RKO (cell line): ENCODE data around the gene STK25.
"Not testable (repeated sequence)": the region's sequence is repeated elsewhere in the genome, so short reads cannot be mapped to it uniquely, and the experiment has no call there.

Experiments used
- DNase-seq: peaks from one replicate; pipeline ENCODE4 v3.0.0-alpha.2; 2016; ENCODE audit warnings: low spot score

Gene STK25

DNA sequence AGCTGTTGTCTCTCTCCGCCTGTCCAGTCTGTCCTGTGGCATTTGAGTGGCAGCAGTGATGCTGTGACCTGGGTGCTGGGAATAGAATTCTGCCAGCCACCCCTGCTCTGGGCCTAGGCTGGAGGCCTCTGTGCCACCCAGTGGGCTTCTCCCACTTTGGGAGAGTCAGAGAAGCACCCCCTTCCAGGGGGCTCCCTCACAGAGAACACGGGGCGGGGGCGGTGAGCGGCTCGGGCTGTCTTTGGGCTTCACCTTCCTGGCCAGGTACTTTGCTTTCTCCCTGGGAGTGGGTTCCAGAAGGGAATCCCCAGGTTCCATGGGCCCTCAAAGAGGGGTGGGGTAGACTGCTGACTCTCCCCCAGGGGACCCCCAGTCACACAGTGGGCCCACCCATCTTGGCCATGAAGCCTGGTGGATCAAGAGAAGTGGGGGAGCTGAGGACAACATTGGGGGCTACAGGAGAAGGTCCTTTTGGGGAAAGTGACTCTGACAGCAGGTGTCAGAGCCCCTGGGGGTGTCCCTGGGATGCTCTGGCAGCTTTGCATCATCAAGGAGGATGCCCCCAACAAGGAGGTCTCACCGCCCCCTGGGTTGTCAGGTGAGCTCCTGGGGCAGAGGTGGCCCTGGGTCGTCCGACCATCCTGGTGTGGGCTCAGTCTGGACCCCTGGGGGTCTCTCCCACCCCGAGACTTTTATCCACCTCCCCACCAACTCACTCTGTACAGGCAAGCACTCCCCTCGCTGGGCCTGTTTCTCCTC lies 31.4 kb upstream of the STK25 start:
- DNase-seq, result no peak

DNA sequence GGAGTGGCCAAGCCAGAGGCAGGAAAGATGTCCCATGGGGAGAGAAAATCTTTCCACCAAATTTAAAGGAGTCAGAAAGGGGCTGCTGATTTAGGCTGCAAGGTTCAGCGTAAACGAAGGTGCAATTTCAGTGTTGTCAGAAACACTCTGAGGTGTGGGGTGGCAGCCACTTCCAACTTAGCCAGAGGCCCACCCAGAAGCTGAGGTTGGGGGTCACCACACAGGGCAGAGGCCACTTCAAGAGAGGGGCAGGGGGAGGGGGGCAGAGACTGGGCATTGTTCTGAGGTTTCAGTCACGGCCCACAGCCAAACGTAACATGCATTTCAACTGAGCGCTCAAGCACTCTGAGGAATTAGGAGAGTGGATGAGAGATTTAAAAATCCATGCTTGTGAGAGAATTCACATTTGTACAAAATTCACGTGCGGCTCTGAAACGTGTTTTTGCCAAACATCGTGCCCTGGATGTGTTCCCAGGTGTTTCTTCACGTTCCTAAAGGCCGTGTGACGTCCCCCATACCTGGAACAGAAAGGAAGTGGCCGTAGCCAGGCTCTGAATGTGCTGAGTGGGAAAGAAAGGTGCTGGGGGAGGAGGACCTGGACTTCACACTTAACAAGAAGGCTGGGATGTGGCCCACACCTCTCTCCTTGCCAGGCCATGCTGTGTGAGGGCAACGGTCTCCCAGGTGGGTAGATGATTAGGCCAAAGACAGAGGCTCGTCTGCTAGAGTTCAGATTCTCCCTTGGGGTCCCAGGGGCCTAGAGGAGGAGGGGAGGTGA lies 30.6 kb upstream of the STK25 start:
- no peak for DNase-seq

DNA sequence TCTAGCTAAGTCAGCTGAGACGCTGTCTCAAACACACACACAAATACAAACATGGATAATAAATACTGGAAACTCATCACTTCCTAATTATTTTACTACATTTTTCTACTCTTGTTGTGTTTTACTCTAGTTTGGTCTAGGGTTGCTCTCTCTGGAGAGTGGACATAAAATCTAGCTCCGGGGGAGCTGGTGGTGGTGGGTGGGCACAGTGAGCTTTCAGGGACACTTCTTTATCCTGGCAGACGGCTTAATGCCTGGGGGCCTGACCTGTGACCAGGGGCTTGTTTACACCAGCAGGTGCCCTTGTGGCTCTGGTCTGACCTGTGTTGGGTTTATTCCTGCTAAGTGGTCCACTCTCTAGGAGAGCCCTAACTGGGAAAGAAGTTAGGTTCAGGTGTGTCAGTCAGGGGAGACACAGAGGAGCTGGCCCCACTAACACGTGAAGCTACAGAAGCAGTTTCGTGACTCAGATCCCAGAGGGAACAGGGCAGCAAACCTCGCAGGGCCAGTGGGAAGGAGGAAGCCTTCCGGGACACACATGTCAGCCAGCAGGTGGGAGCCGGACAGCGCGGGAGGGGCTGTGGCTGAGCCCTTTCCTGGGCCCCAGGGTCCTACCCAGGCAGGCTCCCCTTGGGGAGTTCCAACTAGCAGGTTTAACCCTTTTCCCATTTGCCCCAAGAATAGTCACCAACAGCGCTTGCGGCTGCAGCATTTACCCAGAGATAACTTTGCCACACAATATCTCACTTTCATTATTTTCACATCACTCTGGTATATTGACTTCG lies 27.7 kb upstream of the STK25 start:
- no peak for DNase-seq

DNA sequence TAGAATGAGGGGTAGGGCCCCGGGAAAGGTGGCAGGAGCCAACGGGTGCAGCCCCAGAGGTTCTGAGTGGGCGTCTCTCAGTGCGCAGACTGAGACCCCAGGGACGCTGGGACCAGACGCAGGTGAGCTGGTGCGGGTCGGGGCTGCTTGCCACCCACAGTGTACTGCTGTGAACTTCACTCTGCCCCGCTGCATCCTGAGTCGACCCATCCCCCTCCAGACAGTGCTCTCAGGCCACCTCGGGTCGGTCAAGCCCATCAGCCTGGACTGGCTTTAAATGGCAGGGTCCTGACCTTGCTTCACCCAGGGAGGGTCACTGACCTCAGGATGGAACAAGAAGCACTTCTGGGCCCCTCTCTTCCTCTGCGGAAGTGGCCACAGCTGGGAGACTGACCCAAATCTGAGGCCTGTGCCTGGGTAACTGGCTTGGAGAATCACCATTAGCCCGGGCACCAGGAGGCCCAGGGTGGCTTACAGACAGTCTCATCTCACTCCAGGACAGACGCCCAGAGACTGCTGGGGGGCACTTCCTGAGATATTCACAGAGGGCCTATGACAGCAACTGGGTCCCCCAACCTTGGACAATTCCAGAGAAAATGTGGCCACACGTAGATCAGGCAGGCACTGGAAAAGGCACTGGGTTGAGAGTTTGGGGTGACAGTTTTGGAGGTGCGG lies 26.5 kb upstream of the STK25 start:
- no peak for DNase-seq

DNA sequence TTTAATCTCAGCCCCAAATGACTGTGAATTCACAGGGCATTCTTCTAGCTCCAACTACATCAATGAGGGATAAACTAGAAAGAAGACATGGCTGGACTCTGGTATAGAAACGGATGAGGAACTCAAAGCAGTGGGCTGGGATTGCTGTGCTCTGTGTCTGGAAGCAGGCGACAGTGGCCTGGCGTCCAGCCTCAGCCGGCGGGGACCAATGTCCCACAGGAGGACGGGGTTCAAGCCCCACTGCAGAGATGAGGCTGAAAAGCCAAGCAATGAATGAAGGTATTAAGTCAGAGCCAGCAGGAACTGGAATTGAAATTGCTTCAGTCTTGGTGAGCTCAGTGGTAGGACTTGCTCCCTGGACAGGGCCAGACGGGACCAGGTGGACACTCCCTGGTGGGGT lies 25.9 kb upstream of the STK25 start:
- no peak for DNase-seq

DNA sequence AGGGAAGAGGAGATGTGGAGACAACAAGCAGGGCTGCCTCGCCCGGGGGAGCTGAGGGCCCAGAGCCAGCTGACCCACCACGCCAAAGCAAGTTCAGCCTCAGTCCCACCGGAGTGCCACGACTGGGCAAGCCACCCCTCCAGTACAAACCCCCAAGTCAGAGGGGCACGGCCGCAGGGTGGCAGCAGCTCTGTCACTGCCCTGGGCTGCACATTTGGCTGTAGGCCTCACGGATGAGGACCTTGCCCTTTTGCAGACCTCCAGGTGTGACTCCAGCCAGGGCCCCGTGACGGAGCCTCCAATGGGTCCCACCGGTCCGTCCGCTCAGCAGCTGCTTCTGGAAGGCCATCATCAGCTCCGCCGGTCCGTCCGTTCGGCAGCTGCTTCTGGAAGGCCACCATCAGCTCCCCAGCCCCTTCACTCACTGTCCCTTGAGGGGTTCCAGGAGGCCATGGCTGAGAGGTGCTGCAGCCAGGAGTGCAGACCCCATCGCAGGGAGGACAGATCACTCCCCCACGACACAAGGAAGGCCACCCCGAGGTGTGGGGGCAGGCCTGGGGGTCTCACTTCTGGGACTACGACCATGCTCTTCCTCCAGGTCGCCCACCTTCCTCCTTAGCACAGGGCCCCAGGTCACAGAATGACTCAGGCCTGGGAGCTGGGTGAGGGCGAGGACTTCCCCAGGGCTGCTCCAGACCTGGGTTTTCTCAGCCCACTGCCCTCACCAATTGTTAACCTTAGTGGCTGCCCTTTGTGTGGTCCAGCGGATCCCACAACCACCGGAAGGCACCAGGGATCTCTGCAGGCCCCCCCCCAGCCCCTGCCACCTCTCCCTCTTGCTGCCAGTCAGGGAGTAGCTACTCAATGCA lies 24.6 kb upstream of the STK25 start:
- no peak for DNase-seq

DNA sequence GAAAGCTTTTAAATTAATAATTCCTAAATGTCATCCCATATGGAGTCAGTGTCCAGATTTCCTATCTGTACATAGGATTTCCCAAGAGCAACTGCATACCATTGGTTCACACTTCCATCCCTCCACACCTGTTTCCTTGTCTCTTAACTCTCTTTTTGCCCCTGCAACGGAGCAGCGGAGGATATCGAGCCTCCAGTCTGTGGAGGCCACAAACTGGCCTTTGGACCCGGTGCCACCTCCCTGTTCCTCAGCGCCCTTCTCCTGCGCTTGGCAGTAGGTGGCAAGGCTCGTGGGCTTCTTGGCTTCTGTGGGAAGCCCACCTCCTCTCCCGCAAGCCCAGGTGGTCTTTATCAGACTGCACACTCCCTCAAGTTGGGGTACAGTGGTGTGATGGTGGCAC lies 23.8 kb upstream of the STK25 start:
- no peak for DNase-seq

DNA sequence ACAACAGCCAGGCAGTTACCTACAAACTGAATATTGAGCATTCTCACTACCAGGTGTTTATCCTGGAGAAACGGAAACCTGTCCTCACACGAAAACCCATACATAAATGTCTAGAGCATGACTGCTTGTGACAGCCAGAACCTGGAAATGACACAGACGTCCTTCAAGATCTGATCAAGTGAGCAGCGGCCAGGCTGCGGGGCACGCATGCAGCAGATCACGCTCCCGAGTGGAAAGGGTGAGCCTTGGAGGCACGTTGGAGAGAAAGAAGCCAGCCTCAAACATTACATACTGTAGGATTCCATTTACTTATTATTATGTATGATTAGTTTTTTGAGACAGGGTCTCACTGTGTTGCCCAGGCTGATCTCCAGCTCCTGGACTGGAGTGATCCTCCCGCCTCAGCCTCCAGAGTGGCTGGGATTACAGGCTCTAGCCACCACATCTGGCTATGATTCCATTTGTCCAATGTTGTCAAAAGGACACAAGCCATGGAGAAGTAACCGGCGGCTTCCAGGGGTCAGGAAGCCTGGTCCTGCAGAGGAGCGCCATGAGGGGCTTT lies 22.9 kb upstream of the STK25 start:
- no peak for DNase-seq

DNA sequence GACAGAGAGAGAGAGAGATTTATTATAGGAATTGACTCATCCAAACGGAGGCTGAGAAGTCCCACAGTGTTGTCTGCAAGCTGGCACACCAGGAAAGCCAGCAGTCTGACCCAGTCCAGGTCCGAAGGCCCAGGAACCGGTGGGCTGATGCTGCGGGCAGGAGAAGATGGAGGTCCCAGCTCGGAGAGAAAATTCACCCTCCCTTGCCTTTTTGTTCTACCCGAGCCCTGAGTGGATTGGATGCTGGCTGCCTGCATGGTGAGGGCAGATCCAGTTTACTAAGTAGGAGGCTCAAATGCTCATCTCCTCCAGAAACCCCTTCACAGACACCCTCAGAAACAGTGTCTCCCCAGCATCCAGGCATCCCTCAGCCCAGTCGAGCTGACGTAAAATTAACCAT lies 22.2 kb upstream of the STK25 start:
- DNase-seq, result no peak

DNA sequence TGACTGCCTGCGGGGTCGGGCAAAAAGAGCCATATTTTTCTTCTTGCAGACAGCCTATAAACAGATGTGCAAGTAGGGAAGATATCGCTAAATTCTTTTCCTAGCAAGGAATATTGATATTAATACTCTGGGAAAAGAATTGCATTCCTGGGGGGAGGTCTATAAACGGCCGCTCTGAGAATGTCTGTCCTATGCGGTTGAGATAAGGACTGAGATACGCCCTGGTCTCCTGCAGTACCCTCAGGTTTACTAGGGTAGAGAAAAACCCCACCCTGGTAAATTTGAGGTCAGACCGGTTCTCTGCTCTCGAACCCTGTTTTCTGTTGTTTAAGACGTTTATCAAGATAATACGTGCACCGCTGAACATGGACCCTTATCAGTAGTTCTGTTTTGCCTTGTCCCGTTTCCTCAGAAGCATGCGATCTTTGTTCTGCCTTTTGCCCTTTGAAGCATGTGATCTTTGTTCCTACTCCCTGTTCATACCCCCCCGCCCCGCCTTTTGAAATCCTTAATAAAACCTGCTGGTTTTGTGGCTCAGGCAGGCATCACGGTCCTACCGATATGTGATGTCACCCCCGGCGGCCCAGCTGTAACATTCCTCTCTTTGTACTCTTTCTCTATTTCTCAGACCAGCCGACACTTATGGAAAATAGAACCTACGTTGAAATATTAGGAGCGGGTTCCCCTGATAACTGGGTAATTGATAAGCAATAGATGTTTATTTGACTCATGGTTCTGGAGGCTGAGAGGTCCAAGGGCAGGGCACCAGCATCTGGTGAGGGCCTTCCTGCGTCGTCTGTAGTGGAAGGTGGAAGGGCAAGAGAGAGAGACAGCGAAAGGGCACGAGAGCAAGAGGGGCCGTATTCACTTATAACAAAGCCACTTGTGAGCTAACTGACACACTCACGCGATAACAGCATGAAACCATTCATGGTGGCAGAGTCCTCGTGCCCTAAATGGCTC lies 17.7 kb upstream of the STK25 start:
- not testable (repeated sequence) for DNase-seq

DNA sequence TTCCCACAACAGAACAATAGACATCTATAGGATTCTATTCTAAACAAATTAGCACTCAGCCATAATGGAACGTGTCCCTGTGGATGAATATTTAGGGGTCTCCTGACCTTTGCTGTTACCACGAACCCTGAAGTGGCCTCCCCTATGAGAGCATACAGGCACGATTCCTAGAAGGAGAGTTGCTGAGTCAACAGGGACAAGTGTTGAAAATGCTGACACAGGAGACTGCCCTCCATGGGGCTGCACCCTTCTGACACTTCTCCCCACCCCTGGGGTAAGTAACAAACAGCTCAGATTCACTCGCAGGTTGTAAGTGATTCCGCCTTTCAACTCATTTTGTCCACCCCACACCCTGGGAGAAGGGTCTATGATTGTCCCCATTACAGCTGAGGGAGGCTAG lies 14.1 kb upstream of the STK25 start:
- no peak for DNase-seq

DNA sequence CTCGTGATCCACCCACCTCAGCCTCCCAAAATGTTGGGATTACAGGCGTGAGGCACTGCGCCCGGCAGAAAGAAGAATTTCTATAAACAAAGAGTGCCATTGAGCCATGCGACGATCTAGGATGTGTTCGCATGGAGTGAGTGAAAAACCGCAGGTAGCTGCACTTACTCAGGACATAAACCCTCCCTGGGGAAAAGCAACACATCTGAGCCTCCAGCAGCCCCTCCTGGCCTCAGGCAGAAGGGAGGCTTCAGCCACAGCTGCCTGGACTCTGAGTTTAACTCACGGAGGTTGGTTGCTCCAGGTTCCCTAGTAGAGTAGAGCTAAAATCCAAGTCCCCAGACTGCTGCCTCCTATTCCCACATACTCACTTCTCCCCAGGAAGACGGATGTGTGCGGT lies 11.3 kb upstream of the STK25 start:
- no peak for DNase-seq

DNA sequence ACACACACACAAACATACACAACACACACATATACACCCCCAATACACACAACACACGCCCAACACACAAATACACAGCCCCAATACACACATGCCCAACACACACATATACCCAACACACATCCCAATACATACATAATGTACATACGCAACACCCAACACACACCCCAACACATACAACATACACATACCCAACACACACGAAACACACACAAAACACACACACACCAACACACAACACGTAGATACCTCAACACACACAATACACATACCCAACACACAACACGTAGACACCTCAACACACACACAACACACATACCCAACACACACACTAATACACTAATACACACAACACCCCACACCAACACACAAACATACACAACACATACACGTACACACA lies 8.9 kb upstream of the STK25 start:
- DNase-seq, result no peak

DNA sequence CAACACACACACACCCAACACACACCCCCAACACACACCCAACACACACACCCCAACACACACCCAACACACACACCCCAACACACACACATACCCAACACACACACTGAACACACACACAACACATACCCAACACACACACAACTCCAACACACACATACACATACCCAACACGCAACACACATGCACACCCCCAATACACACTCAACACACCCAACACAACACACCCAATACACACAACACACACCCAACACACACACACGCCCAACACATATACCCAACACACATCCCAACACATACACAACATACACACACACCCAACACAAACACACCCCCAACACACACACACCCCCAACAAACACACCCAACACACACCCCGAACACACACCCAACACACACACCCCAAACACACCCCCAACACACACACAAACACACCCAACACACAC lies 8.2 kb upstream of the STK25 start:
- DNase-seq, result no peak

DNA sequence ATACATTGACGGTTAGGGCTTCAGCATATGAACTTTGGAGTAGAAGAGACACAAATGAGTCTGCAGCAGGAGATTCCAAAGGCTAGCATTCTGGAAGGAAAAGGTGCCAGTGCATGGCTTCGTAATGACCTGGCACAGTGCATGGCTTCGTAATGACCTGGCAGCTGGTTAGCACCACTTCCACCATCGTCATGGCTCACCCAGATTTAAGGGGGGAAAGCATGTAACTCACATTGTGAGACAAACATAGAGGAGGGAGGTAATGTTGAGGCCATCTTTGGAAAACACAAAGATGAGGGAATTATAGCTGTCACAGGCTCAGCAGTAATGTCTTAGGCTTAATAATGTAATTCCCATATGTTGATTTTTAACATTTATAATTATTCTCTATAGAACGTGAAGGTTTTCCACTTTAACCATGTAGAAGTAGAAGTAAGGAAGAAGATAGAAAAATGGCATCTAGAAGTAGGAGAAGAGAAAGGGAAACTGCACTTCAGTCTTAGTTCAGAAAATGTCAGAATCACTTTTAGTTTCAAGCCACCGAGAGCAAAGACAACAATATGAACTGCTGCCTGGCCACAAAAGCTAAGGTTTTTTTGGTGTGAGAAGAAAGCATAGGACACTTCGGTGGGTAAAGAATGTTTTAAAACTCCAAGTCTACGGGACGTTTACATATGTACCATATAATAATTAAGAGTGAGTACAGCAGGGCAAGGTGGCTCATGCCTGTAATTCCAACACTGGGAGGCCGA lies 6.8 kb upstream of the STK25 start:
- peak; percentile 48 for DNase-seq

DNA sequence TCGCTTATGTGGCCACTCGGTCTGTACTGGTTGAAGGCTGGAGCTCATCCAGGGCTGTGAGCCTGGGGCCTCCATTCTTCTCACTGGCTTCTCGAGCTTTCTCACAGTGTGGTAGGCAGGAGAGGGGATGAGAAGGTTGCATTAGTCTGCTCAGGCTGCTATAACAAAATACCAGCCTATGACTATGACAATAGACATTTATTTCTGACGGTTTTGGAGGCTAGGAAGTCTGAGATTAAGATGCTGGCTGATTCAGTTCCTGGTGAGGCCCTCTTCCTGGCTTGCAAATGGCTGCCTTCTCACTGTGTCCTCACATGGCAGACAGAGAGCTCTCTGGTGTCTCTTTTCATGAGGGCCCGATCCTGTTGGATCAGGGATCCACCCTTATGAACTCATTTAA lies 6.2 kb upstream of the STK25 start:
- peak; percentile 60 for DNase-seq

DNA sequence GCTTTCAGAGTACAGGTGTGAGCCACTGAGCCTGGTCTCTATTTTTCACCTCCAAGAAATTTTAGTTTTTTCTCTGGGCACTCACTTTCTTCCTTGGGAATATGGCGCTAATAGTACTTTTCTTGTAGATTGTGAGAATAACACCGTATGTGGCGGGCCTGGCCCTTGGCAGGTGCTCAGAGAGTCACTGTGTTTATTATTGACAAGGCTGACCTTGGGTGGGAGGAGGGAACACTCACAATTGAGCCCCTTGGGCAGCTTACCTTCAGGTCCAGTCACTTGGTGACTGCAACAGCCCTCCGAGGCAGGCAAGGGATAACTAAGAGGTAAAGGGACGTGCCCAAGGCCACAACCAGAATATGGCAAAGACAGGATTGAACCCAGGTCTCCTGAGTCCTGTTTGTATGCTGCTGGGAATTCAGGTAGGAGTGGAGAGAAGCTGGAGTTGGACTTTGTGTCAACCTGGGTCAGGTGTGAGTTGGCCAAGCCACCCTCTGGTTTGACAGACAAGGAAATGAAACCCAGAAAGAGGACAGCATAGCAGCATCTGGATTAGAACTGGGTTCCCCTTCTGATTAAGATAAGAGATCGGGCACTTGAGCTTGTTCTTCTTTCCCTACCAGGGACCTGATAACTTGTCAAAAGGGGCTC lies 2.8 kb upstream of the STK25 start:
- DNase-seq, result no peak

DNA sequence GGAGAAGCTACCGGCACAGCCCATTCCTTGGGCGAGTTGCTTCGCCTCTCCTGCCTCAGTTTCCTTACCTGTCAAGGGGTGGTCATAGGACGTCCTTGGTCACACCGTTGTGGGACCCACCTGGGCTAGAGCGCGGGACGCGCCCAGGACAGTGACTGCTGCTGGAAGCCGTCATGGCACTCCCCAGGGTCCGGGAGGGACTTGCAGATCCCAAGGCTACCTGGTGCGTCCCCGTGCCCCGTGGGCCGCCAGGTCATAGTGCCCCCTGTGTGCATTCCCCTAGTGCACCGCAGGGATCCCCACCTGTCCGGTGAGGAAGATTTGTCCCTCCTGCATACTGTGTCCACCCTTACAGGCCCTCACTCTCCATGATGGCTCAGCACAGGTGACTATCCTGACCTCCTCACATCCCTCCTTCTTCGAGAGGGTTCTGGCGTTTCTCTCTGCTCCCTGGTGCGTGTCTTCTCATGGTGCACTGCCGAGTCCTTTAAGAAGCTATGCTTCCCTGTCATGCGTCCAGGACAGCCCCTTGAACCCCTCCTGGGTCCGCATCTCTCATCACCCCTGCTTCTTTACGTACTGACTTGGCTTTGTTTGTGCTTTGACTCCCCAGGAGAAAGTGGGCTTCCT lies 886 bp upstream of the STK25 start:
- no peak for DNase-seq
